Measurements from ENCODE around the gene MLC1. TPM values are rescaled to one million over a fixed set of nuclear protein-coding genes. Genes with fewer than 3 reads are reported as not detected.

The MLC1 gene
- total RNA-seq, 2 experiments from 2014 or later, result 0.16 TPM; not detected in 1

DNA sequence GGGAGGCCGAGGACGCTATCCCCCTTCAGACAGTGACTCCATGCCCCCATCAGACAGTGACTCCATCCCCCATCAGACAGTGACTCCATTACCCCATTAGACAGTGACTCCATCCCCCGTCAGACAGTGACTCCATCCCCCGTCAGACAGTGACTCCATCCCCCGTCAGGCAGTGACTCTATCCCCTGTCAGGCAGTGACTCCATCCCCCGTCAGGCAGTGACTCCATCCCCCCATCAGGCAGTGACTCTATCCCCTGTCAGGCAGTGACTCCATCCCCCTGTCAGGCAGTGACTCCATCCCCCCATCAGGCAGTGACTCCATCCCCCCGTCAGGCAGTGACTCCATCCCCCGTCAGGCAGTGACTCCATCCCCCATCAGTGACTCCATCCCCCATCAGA is 18.0 kb downstream of the MLC1 start:
- ChIA-PET CTCF (ENCODE audit: unreplicated experiment) (no interaction called here), POLR2A (interaction anchor here (1.0 kb wide), 1 partner anchor 37 kb away, joined by 3 read pairs; no protein-coding TSS in a partner anchor)
- TF ChIP-seq EZH2phosphoT487 (IDR thresholded peaks at IDR 0.05; ENCODE audit: borderline replicate concordance, low read depth, low read length), result no peak
- TF ChIP-seq, protein P1, sequence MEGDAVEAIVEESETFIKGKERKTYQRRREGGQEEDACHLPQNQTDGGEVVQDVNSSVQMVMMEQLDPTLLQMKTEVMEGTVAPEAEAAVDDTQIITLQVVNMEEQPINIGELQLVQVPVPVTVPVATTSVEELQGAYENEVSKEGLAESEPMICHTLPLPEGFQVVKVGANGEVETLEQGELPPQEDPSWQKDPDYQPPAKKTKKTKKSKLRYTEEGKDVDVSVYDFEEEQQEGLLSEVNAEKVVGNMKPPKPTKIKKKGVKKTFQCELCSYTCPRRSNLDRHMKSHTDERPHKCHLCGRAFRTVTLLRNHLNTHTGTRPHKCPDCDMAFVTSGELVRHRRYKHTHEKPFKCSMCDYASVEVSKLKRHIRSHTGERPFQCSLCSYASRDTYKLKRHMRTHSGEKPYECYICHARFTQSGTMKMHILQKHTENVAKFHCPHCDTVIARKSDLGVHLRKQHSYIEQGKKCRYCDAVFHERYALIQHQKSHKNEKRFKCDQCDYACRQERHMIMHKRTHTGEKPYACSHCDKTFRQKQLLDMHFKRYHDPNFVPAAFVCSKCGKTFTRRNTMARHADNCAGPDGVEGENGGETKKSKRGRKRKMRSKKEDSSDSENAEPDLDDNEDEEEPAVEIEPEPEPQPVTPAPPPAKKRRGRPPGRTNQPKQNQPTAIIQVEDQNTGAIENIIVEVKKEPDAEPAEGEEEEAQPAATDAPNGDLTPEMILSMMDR (conservative IDR thresholded peaks at IDR 0.05; ENCODE audit: low read length), result no peak
- H3K4me1 ChIP-seq (ENCODE audit: insufficient read depth, low read length, poor library complexity, severe bottlenecking), result no peaks in the 10 kb centered on the region
- H3K4me2 ChIP-seq (ENCODE audit: low read length), result no peak overlapping the region
- no peak for DNase-seq (ENCODE audit: low spot score)
- no peak overlapping the region for H2AFZ ChIP-seq (ENCODE audit: low read length)
- BruUV-seq (replicated peaks), result no TSS peak
- no peaks in the 10 kb centered on the region for H3K36me3 ChIP-seq (ENCODE audit: insufficient read depth, low read length)
- H3K9me3 ChIP-seq (ENCODE audit: low read length), result no peaks in the 10 kb centered on the region
- intact Hi-C loops (cut with micrococcal nuclease; ENCODE audit: unreplicated experiment), result no loop called here
- no peaks in the 10 kb centered on the region for H3K79me2 ChIP-seq (ENCODE audit: insufficient read depth, low read depth, low read length)
- H4K20me1 ChIP-seq (ENCODE audit: insufficient read depth, low read length), result no peaks in the 10 kb centered on the region
- H3K4me3 ChIP-seq (ENCODE audit: low read depth, low read length, poor library complexity, severe bottlenecking), result no peak overlapping the region
- no peaks in the 10 kb centered on the region for H3K9me2 ChIP-seq (ENCODE audit: insufficient read depth, low read length)
- H3K27ac ChIP-seq (ENCODE audit: low read depth, low read length, poor library complexity, severe bottlenecking), result no peak overlapping the region

DNA sequence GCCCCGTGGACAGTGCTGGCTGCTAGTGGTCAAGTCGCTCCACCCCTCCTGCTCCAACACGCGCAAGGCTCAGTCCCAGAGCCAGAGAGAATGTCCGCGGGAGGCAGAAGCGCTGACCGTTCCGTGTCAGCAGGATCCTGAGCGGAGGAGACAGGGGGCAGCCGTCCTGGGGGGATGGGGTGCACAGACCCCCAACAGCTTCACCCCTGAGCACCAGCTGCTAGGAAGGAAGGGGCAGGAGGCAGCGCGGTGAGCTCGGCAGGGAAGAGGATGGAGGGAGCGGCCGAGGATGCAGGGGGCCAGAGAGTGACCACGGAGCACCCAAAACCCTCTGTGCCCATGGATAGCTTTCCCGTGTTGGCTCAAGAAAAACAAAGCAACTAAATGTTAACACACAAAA is 20.8 kb downstream of the MLC1 start:
- CTCF ChIA-PET (ENCODE audit: unreplicated experiment), result interaction anchor here (0.9 kb wide), 1 partner anchor 34 kb away, joined by 3 read pairs; no protein-coding TSS in a partner anchor
- H4K20me1 ChIP-seq (ENCODE audit: insufficient read depth, low read length), result no peaks in the 10 kb centered on the region
- no peak overlapping the region for H2AFZ ChIP-seq (ENCODE audit: low read length)

More for the DNA sequence above, 20.8 kb downstream of the MLC1 start:
- H3K27ac ChIP-seq (ENCODE audit: low read depth, low read length, poor library complexity, severe bottlenecking), result no peak overlapping the region
- no peaks in the 10 kb centered on the region for H3K9me3 ChIP-seq (ENCODE audit: low read length)
- TF ChIP-seq, protein P1 (conservative IDR thresholded peaks at IDR 0.05; ENCODE audit: low read length), result no peak
- TF ChIP-seq EZH2phosphoT487 (IDR thresholded peaks at IDR 0.05; ENCODE audit: borderline replicate concordance, low read depth, low read length), result no peak
- POLR2A ChIA-PET, result no interaction called here
- no peak overlapping the region for H3K4me3 ChIP-seq (ENCODE audit: low read depth, low read length, poor library complexity, severe bottlenecking)
- H3K4me2 ChIP-seq (ENCODE audit: low read length), result no peak overlapping the region
- no peaks in the 10 kb centered on the region for H3K36me3 ChIP-seq (ENCODE audit: insufficient read depth, low read length)
- intact Hi-C loops (cut with micrococcal nuclease; ENCODE audit: unreplicated experiment), result no loop called here
- H3K9me2 ChIP-seq (ENCODE audit: insufficient read depth, low read length), result no peaks in the 10 kb centered on the region
- DNase-seq (ENCODE audit: low spot score), result no peak
- H3K4me1 ChIP-seq (ENCODE audit: insufficient read depth, low read length, poor library complexity, severe bottlenecking), result peaks cover 22% of the 10 kb centered on the region
- no TSS peak for BruUV-seq (replicated peaks)
- H3K79me2 ChIP-seq (ENCODE audit: insufficient read depth, low read depth, low read length), result no peaks in the 10 kb centered on the region

Measured in OCI-LY7 (cell line).